ENCODE data around the gene CCDC178.
"Not testable (repeated sequence)": the region's sequence is repeated elsewhere in the genome, so short reads cannot be mapped to it uniquely, and the experiment has no call there.

CCDC178 gene

GRCh38 chr18:33440060-33441043 lies at the start of gene CCDC178:
Gene CCDC178 (minus strand): TSS chr18:33440721. CDS start chr18:33412088, 28,633 bp downstream.
- DNase-seq = peak; percentile 31

GRCh38 chr18:33483908-33484307 lies 43.4 kb upstream of the CCDC178 start:
- DNase-seq = no peak

GRCh38 chr18:33472509-33472908 lies 32.0 kb upstream of the CCDC178 start:
- DNase-seq = no peak

- DNase-seq = no peak
These were observed 29.7 kb upstream of the CCDC178 start for GRCh38 chr18:33470216-33470615.

- no peak for DNase-seq
These were observed 29.2 kb upstream of the CCDC178 start for GRCh38 chr18:33469699-33470098.

GRCh38 chr18:33467531-33467930 lies 27.0 kb upstream of the CCDC178 start:
- DNase-seq = no peak

- DNase-seq = no peak
These were observed 26.3 kb upstream of the CCDC178 start for GRCh38 chr18:33466822-33467221.

- no peak for DNase-seq
These were observed 20.2 kb upstream of the CCDC178 start for GRCh38 chr18:33460681-33461080.

- no peak for DNase-seq
These were observed 19.1 kb upstream of the CCDC178 start for GRCh38 chr18:33459612-33460011.

- DNase-seq = no peak
These were observed 6.1 kb upstream of the CCDC178 start for GRCh38 chr18:33446604-33447003.

- DNase-seq = no peak
These were observed 4.2 kb upstream of the CCDC178 start for GRCh38 chr18:33444709-33445108.

GRCh38 chr18:33432857-33433256 lies 7.7 kb downstream of the CCDC178 start:
- no peak for DNase-seq

- no peak for DNase-seq
These were observed 13.0 kb downstream of the CCDC178 start for GRCh38 chr18:33427549-33427948.

GRCh38 chr18:33424266-33424946 lies 16.1 kb downstream of the CCDC178 start:
- DNase-seq = no peak

GRCh38 chr18:33421225-33421624 lies 19.3 kb downstream of the CCDC178 start:
- no peak for DNase-seq

- DNase-seq = no peak
These were observed 36.2 kb downstream of the CCDC178 start for GRCh38 chr18:33404244-33404873.

- not testable (repeated sequence) for DNase-seq
These were observed 41.6 kb downstream of the CCDC178 start for GRCh38 chr18:33398939-33399338.

- DNase-seq = no peak
These were observed 64.7 kb downstream of the CCDC178 start for GRCh38 chr18:33375829-33376228.

- no peak for DNase-seq
These were observed 68.1 kb downstream of the CCDC178 start for GRCh38 chr18:33372442-33372841.

- DNase-seq = peak; percentile 35
These were observed 70.6 kb downstream of the CCDC178 start for GRCh38 chr18:33369711-33370449.

GRCh38 chr18:33356735-33357134 lies 83.8 kb downstream of the CCDC178 start:
- DNase-seq = no peak

GRCh38 chr18:33355756-33356155 lies 84.8 kb downstream of the CCDC178 start:
- no peak for DNase-seq

GRCh38 chr18:33355263-33355662 lies 85.3 kb downstream of the CCDC178 start:
- peak; percentile 11 for DNase-seq
